VCaP (cell line): Measurements from ENCODE around the gene C16orf96.

ENCODE experiments used
- H3K27ac ChIP-seq: fragments of 450-650 bp; 2 replicates; pipeline ENCODE4 v1.5.1; 2017
- CTCF ChIP-seq: fragments of 450-650 bp; conservative IDR thresholded peaks from 2 replicates; pipeline ENCODE4 v1.5.1; 2017; ENCODE audit warnings: mild to moderate bottlenecking, moderate library complexity

Gene C16orf96

GRCh38 chr16:4603624-4604170 is 47.6 kb downstream of the C16orf96 start:
- H3K27ac ChIP-seq, result no peak overlapping the region
- TF ChIP-seq CTCF, result no peak

GRCh38 chr16:4604401-4604800 is 48.3 kb downstream of the C16orf96 start:
- H3K27ac ChIP-seq, result no peak overlapping the region
- no peak for TF ChIP-seq CTCF

GRCh38 chr16:4606354-4606753 is 50.2 kb downstream of the C16orf96 start:
- no peak for TF ChIP-seq CTCF
- H3K27ac ChIP-seq, result no peak overlapping the region

GRCh38 chr16:4607841-4608703 is 51.9 kb downstream of the C16orf96 start:
- TF ChIP-seq CTCF, result no peak
- no peak overlapping the region for H3K27ac ChIP-seq

GRCh38 chr16:4608704-4608980 is 52.5 kb downstream of the C16orf96 start:
- no peak for TF ChIP-seq CTCF

GRCh38 chr16:4609200-4610010 is 53.3 kb downstream of the C16orf96 start:
- TF ChIP-seq CTCF, result no peak
- H3K27ac ChIP-seq, result no peak overlapping the region

More at GRCh38 chr16:4608704-4608980, 52.5 kb downstream of the C16orf96 start:
- no peak overlapping the region for H3K27ac ChIP-seq
